GM12891 (cell line): Measurements from ENCODE around the gene TMPRSS5.

ENCODE experiments used
- POLR2AphosphoS5 ChIP-seq: IDR thresholded peaks from 2 replicates; pipeline ENCODE4 v1.6.1; 2011; ENCODE audit warnings: low read depth, low read length, control low read depth
- SPI1 ChIP-seq: IDR thresholded peaks from 2 replicates; pipeline ENCODE4 v1.6.1; 2011; ENCODE audit warnings: low read depth, low read length, control low read depth
- TAF1 ChIP-seq: IDR thresholded peaks from 2 replicates; pipeline ENCODE4 v1.6.1; 2011; ENCODE audit warnings: low read depth, low read length, control low read depth

DNA sequence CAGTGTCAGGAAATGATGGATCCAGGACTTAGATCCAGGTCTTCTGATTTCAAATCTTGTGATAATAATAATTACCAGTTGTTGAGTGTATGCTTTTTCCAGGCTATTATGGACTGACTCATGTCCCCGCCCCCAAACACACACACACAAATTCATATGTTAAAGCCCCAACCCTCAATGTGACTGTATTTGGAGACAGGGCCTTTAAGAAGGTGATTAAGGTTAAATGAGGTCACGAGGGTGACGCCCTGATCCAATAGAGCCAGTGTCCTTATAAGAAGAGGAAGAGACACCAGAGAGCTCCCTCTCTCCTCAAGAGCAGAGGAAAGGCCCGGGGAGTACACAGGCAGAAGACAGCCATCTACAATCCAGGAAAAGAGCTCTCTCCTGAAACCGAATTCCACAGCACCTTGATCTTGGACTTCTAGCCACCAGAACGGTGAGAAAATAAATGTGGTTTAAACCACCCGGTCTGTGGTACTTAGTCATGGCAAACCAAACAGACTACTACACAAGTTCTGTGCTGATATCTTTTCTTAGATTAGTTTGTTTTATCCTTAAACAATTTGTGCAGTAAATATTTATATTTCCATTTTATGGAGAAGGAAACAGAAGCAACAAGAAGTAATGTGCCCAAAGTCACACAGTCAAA is 8.2 kb downstream of the TMPRSS5 start:
- TF ChIP-seq TAF1 (no peak), POLR2AphosphoS5 (no peak), SPI1 (no peak)
